SK-N-SH treated with all-trans-retinoic acid at 6 μM for 48 hours (cell line): ENCODE data around the gene HEYL.
"Not testable (repeated sequence)": the region's sequence is repeated elsewhere in the genome, so short reads cannot be mapped to it uniquely, and the experiment has no call there.

Experiments used
- ATAC-seq: fragments of 200-7000 bp; cut with Tn5 transposase; 3 replicates; pipeline ENCODE4 v1.9.1; 2020; ENCODE audit warnings: mild to moderate bottlenecking, moderate library complexity
- BACH2 ChIP-seq: fragments of 250-450 bp; sonication (Bioruptor Pico); IDR thresholded peaks from 2 replicates; pipeline ENCODE4 v1.9.0; 2021; ENCODE audit warnings: mild to moderate bottlenecking, borderline replicate concordance
- CSDC2 ChIP-seq: fragments of 250-450 bp; sonication (Bioruptor Pico); IDR thresholded peaks from 2 replicates; pipeline ENCODE4 v1.5.0; 2020; ENCODE audit warnings: mild to moderate bottlenecking, moderate library complexity
- GLIS3 ChIP-seq: fragments of 250-450 bp; sonication (Bioruptor Pico); IDR thresholded peaks from 2 replicates; pipeline ENCODE4 v1.5.0; 2020; ENCODE audit warnings: mild to moderate bottlenecking, moderate library complexity
- ISL1 ChIP-seq: fragments of 250-450 bp; sonication (Bioruptor Pico); IDR thresholded peaks from 2 replicates; pipeline ENCODE4 v2.1.2; 2022; ENCODE audit warnings: mild to moderate bottlenecking, moderate library complexity
- OSR1 ChIP-seq: fragments of 250-450 bp; sonication (Bioruptor Pico); IDR thresholded peaks from 2 replicates; pipeline ENCODE4 v1.8.0; 2022; ENCODE audit warnings: moderate library complexity, mild to moderate bottlenecking, inconsistent platforms
- PATZ1 ChIP-seq: fragments of 250-450 bp; sonication (Bioruptor Pico); IDR thresholded peaks from 2 replicates; pipeline ENCODE4 v1.8.0; 2020; ENCODE audit warnings: mild to moderate bottlenecking, moderate library complexity, borderline replicate concordance
- PPARA ChIP-seq: fragments of 250-450 bp; sonication (Bioruptor Pico); IDR thresholded peaks from 2 replicates; pipeline ENCODE4 v1.5.0; 2020; ENCODE audit warnings: mild to moderate bottlenecking, borderline replicate concordance
- RARB ChIP-seq: fragments of 250-450 bp; sonication (Bioruptor Pico); IDR thresholded peaks from 2 replicates; pipeline ENCODE4 v1.8.0; 2021; ENCODE audit warnings: mild to moderate bottlenecking, moderate library complexity
- SNAI2 ChIP-seq: fragments of 250-450 bp; sonication (Bioruptor Pico); IDR thresholded peaks from 2 replicates; pipeline ENCODE4 v1.5.0; 2020; ENCODE audit warnings: mild to moderate bottlenecking, moderate library complexity
- TCF4 ChIP-seq: fragments of 250-450 bp; sonication (Bioruptor Pico); IDR thresholded peaks from 2 replicates; pipeline ENCODE4 v1.8.0; 2021; ENCODE audit warnings: mild to moderate bottlenecking, moderate library complexity, borderline replicate concordance
- TOX ChIP-seq: fragments of 250-450 bp; sonication (Bioruptor Pico); IDR thresholded peaks from 2 replicates; pipeline ENCODE4 v1.8.0; 2021; ENCODE audit warnings: mild to moderate bottlenecking, moderate library complexity, borderline replicate concordance
- ZFP3 ChIP-seq: fragments of 250-450 bp; sonication (Bioruptor Pico); IDR thresholded peaks from 2 replicates; pipeline ENCODE4 v1.5.0; 2020; ENCODE audit warnings: mild to moderate bottlenecking, moderate library complexity
- ZFP30 ChIP-seq: fragments of 450-650 bp; formaldehyde crosslinking; IDR thresholded peaks from 2 replicates; pipeline ENCODE4 v1.5.0; 2022; ENCODE audit warnings: mild to moderate bottlenecking, moderate library complexity
- ZNF70 ChIP-seq: fragments of 450-650 bp; formaldehyde crosslinking; IDR thresholded peaks from 2 replicates; pipeline ENCODE4 v1.5.0; 2020; ENCODE audit warnings: mild to moderate bottlenecking, moderate library complexity
- ZNF8 ChIP-seq: fragments of 450-650 bp; formaldehyde crosslinking; IDR thresholded peaks from 2 replicates; pipeline ENCODE4 v1.5.0; 2020; ENCODE audit warnings: mild to moderate bottlenecking, moderate library complexity
- TF ChIP-seq, protein P1 (sequence below): fragments of 250-450 bp; sonication (Bioruptor Pico); IDR thresholded peaks from 2 replicates; pipeline ENCODE4 v1.5.0; 2020; ENCODE audit warnings: mild to moderate bottlenecking, moderate library complexity
- TF ChIP-seq, protein P2 (sequence below): fragments of 250-450 bp; sonication (Bioruptor Pico); IDR thresholded peaks from 2 replicates; pipeline ENCODE4 v1.8.0; 2021; ENCODE audit warnings: low read depth, mild to moderate bottlenecking, moderate library complexity, borderline replicate concordance
- TF ChIP-seq, protein P3 (sequence below): fragments of 250-450 bp; sonication (Bioruptor Pico); IDR thresholded peaks from 2 replicates; pipeline ENCODE4 v1.5.1; 2020; ENCODE audit warnings: low read depth, mild to moderate bottlenecking, moderate library complexity

HEYL gene

GRCh38 chr1:39609618-39610331, 29.7 kb downstream of the HEYL start (continued):
- no peak for TF ChIP-seq PATZ1
- TF ChIP-seq BACH2 (CRISPR knock-in tag), result no peak
- TF ChIP-seq, protein P1, sequence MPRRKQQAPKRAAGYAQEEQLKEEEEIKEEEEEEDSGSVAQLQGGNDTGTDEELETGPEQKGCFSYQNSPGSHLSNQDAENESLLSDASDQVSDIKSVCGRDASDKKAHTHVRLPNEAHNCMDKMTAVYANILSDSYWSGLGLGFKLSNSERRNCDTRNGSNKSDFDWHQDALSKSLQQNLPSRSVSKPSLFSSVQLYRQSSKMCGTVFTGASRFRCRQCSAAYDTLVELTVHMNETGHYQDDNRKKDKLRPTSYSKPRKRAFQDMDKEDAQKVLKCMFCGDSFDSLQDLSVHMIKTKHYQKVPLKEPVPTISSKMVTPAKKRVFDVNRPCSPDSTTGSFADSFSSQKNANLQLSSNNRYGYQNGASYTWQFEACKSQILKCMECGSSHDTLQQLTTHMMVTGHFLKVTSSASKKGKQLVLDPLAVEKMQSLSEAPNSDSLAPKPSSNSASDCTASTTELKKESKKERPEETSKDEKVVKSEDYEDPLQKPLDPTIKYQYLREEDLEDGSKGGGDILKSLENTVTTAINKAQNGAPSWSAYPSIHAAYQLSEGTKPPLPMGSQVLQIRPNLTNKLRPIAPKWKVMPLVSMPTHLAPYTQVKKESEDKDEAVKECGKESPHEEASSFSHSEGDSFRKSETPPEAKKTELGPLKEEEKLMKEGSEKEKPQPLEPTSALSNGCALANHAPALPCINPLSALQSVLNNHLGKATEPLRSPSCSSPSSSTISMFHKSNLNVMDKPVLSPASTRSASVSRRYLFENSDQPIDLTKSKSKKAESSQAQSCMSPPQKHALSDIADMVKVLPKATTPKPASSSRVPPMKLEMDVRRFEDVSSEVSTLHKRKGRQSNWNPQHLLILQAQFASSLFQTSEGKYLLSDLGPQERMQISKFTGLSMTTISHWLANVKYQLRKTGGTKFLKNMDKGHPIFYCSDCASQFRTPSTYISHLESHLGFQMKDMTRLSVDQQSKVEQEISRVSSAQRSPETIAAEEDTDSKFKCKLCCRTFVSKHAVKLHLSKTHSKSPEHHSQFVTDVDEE (CRISPR knock-in tag), result no peak
- no peak for TF ChIP-seq RARB (CRISPR knock-in tag)

GRCh38 chr1:39608921-39609320, 30.5 kb downstream of the HEYL start:
- no peak for ATAC-seq
- no peak for TF ChIP-seq SNAI2 (CRISPR knock-in tag)
- no peak for TF ChIP-seq ZNF70 (CRISPR knock-in tag)
- TF ChIP-seq RARB (CRISPR knock-in tag), result no peak
- TF ChIP-seq, protein P2, sequence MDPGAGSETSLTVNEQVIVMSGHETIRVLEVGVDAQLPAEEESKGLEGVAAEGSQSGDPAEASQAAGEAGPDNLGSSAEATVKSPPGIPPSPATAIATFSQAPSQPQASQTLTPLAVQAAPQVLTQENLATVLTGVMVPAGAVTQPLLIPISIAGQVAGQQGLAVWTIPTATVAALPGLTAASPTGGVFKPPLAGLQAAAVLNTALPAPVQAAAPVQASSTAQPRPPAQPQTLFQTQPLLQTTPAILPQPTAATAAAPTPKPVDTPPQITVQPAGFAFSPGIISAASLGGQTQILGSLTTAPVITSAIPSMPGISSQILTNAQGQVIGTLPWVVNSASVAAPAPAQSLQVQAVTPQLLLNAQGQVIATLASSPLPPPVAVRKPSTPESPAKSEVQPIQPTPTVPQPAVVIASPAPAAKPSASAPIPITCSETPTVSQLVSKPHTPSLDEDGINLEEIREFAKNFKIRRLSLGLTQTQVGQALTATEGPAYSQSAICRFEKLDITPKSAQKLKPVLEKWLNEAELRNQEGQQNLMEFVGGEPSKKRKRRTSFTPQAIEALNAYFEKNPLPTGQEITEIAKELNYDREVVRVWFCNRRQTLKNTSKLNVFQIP (CRISPR knock-in tag), result no peak
- TF ChIP-seq ZNF8 (CRISPR knock-in tag), result no peak
- no peak for TF ChIP-seq PATZ1
- TF ChIP-seq PPARA (CRISPR knock-in tag), result no peak

- ATAC-seq, result not testable (repeated sequence)
Observed at GRCh38 chr1:39603677-39604076, 35.8 kb downstream of the HEYL start.

DNA sequence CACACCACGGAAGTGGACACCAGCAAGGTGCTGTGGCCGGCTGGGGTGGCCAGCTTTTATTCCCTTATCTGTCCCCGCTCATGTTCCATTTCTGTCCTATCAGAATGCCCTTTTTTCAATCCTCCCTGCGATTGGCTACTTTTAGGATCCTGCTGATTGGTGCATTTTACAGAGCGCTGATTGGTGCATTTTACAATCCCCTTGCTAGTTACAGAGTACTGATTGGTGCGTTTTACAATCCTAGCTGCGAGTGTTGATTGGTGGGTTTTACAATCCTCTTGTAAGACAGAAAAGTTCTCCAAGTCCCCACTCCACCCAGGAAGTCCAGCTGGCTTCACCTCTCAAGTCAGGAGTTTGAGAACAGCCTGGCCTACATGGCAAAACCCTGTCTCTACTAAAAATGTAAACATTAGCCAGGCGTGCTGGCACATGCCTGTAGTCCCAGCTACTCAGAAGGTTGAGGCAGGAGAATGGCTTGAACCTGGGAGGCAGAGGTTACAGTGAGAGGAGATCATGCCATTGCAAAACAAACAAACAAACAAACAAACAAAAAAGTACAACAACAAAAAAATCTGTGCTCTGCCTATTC, 37.7 kb downstream of the HEYL start:
- not testable (repeated sequence) for ATAC-seq

DNA sequence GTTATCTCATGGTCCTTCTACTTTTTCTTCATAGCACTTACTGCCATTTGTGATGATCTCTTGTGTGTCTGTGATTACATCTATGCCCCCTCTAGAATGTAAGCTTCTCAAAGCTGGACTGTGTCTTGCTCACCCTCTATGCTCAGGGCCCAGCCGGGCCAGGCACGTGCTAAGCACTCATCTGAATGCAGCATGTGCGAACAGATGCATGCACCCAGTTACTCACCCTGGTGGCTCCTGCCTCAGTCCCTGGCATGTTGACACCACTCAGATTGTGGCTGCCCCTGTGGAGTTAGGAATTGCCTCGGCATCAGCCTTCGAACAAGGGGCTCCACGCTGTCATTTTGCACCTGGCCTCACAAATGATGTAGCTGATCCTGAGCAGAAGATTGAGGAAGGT, 43.3 kb downstream of the HEYL start:
- no peak for TF ChIP-seq GLIS3
- TF ChIP-seq, protein P3, sequence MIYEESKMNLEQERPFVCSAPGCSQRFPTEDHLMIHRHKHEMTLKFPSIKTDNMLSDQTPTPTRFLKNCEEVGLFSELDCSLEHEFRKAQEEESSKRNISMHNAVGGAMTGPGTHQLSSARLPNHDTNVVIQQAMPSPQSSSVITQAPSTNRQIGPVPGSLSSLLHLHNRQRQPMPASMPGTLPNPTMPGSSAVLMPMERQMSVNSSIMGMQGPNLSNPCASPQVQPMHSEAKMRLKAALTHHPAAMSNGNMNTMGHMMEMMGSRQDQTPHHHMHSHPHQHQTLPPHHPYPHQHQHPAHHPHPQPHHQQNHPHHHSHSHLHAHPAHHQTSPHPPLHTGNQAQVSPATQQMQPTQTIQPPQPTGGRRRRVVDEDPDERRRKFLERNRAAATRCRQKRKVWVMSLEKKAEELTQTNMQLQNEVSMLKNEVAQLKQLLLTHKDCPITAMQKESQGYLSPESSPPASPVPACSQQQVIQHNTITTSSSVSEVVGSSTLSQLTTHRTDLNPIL (CRISPR knock-in tag), result no peak
- no peak for TF ChIP-seq CSDC2 (CRISPR knock-in tag)
- no peak for TF ChIP-seq SNAI2 (CRISPR knock-in tag)
- TF ChIP-seq ZFP3, result no peak
- no peak for TF ChIP-seq ISL1 (CRISPR knock-in tag)
- no peak for TF ChIP-seq RARB (CRISPR knock-in tag)
- TF ChIP-seq ZNF8 (CRISPR knock-in tag), result no peak
- TF ChIP-seq ZNF70 (CRISPR knock-in tag), result no peak
- TF ChIP-seq TCF4, result no peak
- no peak for TF ChIP-seq ZFP30
- TF ChIP-seq OSR1 (CRISPR knock-in tag), result no peak
- no peak for TF ChIP-seq TOX (CRISPR knock-in tag)
- no peak for ATAC-seq
